ENCODE results near the gene SIVA1.
"Not testable (repeated sequence)": the region's sequence is repeated elsewhere in the genome, so short reads cannot be mapped to it uniquely, and the experiment has no call there.

SIVA1 gene

GRCh38 chr14:104721505-104722431, 31.2 kb upstream of the SIVA1 start:
- no peak for DNase-seq

DNA sequence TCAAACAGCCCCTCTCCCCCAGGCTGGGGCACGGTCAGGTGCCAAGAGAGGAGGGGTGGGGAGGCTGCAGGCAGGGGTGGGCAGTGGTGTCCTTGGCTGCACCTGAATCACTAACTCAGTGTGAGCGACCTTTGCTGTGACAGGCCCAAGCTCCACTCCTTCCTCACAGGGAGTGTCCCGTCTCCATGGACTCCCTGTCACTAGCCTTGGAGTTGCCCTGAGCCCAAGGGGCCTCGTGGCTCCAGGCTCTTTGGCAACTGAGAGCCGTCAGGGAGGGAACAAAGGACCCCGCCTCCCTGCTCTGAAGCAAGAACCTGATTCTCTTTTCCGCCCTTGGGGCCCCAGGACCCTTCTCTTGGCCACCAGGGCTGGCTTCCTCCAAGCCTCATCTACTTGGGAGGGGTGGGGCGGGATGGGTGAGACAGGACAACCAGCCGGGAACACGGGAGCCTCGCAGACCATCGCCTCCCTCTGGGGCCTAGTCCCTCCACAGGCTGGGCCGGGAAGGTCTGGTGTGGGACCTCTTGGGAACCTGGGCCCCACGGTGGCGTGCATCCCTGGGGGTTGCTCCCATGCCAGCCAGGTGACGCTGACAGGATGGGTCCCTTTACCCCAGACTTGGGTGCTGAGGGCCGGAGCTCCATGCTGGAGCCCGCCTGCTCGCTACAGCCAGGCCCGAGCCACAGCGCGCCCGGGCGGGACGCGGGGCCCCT, 29.9 kb upstream of the SIVA1 start:
- DNase-seq = no peak

GRCh38 chr14:104723651-104724406, 29.1 kb upstream of the SIVA1 start, which contains the start of gene ADSS1:
TSS of gene ADSS1 (plus strand) at chr14:104724229. CDS start at chr14:104724271, 42 bp downstream.
- peak; percentile 63 for DNase-seq

DNA sequence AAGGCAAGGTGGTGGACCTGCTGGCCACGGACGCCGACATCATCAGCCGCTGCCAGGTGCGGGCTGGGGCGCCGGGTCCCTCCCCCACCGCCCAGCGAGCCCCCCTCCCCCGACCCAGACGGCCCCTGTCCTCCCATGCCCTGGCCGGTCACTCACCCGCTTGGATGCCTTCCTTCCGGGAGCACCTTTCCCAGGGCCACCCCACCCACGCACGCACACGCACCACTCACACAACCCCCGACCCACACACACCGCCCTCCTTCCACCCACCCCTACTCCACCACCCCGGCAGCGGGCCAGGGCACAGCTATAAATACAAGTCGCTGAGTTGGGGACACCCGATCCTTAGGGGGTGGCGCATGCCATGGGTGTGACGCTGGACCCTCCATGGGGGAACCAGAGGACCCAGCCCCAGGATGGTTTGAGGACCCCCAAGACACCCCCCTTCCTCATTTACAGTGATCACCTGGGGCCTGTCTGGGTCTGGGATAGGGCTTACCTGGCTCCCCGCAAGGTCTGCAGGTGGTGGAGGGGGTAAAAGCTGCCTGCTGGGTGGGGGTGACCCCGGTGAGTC, 28.5 kb upstream of the SIVA1 start:
- DNase-seq = peak; percentile 29

GRCh38 chr14:104724981-104725771, 27.8 kb upstream of the SIVA1 start:
- no peak for DNase-seq

- no peak for DNase-seq
These were observed 27.0 kb upstream of the SIVA1 start for GRCh38 chr14:104725772-104726548.

DNA sequence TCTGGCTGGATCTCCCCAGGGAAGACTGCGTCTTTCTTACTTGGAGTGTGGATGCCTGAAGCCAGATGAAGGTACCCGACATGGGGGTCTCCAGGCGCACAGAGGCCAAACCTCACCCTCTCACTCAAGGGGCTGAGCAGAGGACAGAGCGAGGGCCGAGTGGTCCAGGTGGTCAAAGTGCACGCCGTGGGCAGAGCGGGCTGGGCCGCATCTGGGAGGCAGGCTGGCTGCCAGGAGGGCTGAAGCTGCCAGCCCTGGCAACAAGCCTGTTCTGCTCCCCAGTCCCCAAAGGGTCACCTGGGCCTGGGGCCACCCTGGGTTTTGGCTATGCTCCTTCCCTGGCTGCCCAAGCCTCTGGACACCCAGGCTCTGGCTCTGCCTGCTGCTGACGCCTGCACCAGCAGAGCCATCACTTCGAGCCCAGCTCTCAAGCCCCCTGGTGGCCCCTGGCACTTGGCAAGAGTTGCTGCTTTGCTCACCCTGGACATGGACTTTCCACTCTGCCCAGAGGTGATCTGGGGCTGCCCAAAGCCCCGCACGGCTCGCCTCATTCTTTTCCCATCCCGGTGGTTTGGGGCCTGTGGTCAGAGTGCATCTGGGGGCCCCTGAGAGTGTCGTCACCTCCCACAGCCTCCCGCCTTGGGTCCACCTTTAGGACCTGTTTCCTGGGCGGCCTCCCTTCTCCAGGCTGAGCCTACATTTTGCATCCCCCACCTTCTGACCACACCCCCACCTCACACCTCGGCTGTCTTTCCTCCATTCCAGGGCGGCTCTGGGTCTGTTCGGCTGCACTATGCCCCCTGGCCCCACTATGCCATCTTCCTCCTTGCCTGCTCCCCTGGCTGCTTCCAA, 26.1 kb upstream of the SIVA1 start:
- no peak for DNase-seq

DNA sequence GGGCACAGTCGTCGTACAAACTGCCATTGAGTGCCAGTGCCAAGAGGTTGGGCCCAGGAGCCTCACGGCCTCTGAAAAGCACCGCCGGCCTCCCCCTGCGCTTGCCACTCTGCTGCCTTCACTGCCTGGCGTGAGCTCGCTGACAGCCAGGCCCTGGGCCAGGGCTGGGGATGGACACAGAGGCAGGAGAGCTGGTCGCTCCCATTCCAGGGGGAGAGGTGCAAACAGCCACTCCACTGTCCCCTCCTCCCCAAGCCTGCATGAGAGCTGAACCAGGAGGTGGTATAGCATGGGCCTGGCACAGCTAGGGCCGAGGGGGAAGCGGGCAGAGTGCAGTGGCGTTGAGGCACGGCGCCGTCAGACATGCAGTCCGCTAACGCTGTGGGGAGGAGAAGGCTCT, 24.3 kb upstream of the SIVA1 start:
- no peak for DNase-seq

- DNase-seq = not testable (repeated sequence)
These were observed 23.6 kb upstream of the SIVA1 start for GRCh38 chr14:104729176-104729834.

- DNase-seq = no peak
These were observed 23.1 kb upstream of the SIVA1 start for GRCh38 chr14:104729835-104730181.

GRCh38 chr14:104730487-104730886, 22.5 kb upstream of the SIVA1 start:
- no peak for DNase-seq

GRCh38 chr14:104731320-104732294, 21.3 kb upstream of the SIVA1 start:
- DNase-seq = no peak

DNA sequence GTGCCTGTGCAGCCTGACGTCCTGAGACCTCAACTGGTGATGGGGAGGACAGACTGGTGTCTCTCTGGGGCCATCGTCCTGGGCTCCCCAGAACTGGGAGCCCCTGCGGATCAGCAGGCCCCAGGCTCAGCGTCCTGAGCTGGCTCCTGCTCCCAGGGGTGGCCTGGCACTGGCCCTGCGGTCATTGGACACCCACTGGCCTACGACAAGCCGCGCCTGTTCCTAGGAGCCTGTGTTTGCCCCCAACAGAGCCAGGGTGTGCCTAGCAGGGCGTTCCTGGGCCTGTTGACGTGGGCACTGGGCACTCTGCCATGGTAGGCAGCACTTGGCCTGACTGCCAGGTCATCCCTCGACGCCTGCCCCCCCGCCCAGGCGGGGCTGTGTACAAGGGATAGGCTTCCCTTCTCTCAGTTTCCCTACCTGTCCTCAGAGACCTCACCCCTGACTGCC, 20.6 kb upstream of the SIVA1 start:
- DNase-seq = no peak

GRCh38 chr14:104732931-104733681, 19.8 kb upstream of the SIVA1 start:
- no peak for DNase-seq

DNA sequence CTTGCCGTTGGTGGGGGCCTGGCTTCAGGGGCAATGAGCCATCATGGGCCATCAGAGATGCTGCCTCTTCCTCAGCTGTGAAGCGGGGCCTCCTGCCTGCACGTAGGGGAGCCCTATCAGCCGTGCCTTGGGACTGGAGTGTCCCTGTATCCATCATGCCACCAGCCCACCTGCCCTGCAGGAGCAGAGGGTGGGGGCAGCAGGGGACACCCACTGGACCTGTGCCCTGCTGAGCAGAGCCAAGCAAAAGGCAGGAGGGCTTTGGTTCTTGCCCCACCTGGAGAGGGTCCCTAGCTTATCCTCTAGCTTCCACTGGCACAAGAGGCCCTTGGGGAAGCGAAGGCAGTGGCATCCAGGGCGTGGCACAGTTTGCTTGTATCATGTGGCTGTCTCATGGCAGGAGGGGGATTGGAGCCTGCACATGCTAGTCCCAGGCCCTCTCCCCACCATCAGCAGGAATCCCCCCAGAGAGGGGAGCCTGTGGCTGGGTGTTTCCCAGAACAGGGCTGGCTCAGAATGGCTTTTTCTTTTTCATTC, 18.8 kb upstream of the SIVA1 start:
- DNase-seq = no peak

GRCh38 chr14:104734601-104734990, 18.4 kb upstream of the SIVA1 start:
- DNase-seq = no peak
